Stimulated activated CD8-positive, alpha-beta memory T cell treated with anti-CD3 and anti-CD28 coated beads, Interleukin-15, amount 100 ng/mL, for 4 hours (primary cell): ENCODE measurements around the gene RAB3GAP1.
"Not testable (repeated sequence)": the region's sequence is repeated elsewhere in the genome, so short reads cannot be mapped to it uniquely, and the experiment has no call there.

Experiments used
- DNase-seq, 2 donors: peaks; one replicate each; pipeline ENCODE4 v3.0.0-alpha.2; 2020; ENCODE audit warnings: low read depth in 2 of 2

RAB3GAP1 gene

GRCh38 chr2:135055182-135055786 is 3.2 kb downstream of the RAB3GAP1 start:
- DNase-seq = no peak

GRCh38 chr2:135056790-135057189 is 4.7 kb downstream of the RAB3GAP1 start:
- no peak for DNase-seq

GRCh38 chr2:135059577-135059976 is 7.5 kb downstream of the RAB3GAP1 start:
- no peak for DNase-seq

GRCh38 chr2:135063210-135063609 is 11.1 kb downstream of the RAB3GAP1 start:
- no peak for DNase-seq

- no peak for DNase-seq
Measured at GRCh38 chr2:135064149-135064548, 12.1 kb downstream of the RAB3GAP1 start.

GRCh38 chr2:135066710-135067109 is 14.6 kb downstream of the RAB3GAP1 start:
- DNase-seq = no peak

GRCh38 chr2:135072125-135072997 is 20.3 kb downstream of the RAB3GAP1 start:
- no peak for DNase-seq

GRCh38 chr2:135074216-135074615 is 22.1 kb downstream of the RAB3GAP1 start:
- no peak for DNase-seq

- no peak for DNase-seq
Measured at GRCh38 chr2:135076556-135076955, 24.5 kb downstream of the RAB3GAP1 start.

- no peak for DNase-seq
Measured at GRCh38 chr2:135078417-135078816, 26.3 kb downstream of the RAB3GAP1 start.

- DNase-seq = no peak
Measured at GRCh38 chr2:135086222-135086621, 34.1 kb downstream of the RAB3GAP1 start.

GRCh38 chr2:135089597-135089996 is 37.5 kb downstream of the RAB3GAP1 start:
- not testable (repeated sequence) for DNase-seq

- no peak for DNase-seq
Measured at GRCh38 chr2:135091681-135092080, 39.6 kb downstream of the RAB3GAP1 start.

GRCh38 chr2:135093193-135093592 is 41.1 kb downstream of the RAB3GAP1 start:
- no peak for DNase-seq

- DNase-seq = no peak
Measured at GRCh38 chr2:135093670-135094330, 41.7 kb downstream of the RAB3GAP1 start.

- DNase-seq = no peak
Measured at GRCh38 chr2:135094508-135094907, 42.4 kb downstream of the RAB3GAP1 start.

GRCh38 chr2:135095591-135095990 is 43.5 kb downstream of the RAB3GAP1 start:
- no peak for DNase-seq

GRCh38 chr2:135096665-135097446 is 44.8 kb downstream of the RAB3GAP1 start:
- DNase-seq = no peak

- no peak for DNase-seq
Measured at GRCh38 chr2:135097532-135098231, 45.6 kb downstream of the RAB3GAP1 start.

GRCh38 chr2:135099802-135100483 is 47.9 kb downstream of the RAB3GAP1 start:
- DNase-seq = no peak

- no peak for DNase-seq
Measured at GRCh38 chr2:135103843-135104242, 51.8 kb downstream of the RAB3GAP1 start.
